Panc1 (cell line): ENCODE data around the gene ANKRD65.
"Not testable (repeated sequence)": the region's sequence is repeated elsewhere in the genome, so short reads cannot be mapped to it uniquely, and the experiment has no call there.

ENCODE experiments used
- CTCF ChIP-seq: fragments of 450-650 bp; IDR thresholded peaks from 2 replicates; pipeline ENCODE4 v1.5.1; 2017; ENCODE audit warnings: mild to moderate bottlenecking
- POLR2AphosphoS5 ChIP-seq: IDR thresholded peaks from 2 replicates; pipeline ENCODE4 v1.6.1; 2012; ENCODE audit warnings: mild to moderate bottlenecking, low read depth, low read length, moderate library complexity
- SIN3A ChIP-seq: IDR thresholded peaks from 2 replicates; pipeline ENCODE4 v1.6.1; 2012; ENCODE audit warnings: low read depth, mild to moderate bottlenecking, low read length, moderate library complexity, borderline replicate concordance; ENCODE audit not compliant: insufficient read depth
- TCF7L2 ChIP-seq: IDR thresholded peaks from 2 replicates; pipeline ENCODE4 v1.6.1; 2011; ENCODE audit warnings: mild to moderate bottlenecking, low read depth, low read length, inconsistent platforms
- TF ChIP-seq, protein P1 (sequence below), 2 experiments: IDR thresholded peaks; 2 replicates each; pipeline ENCODE4 v1.6.1; 2011 to 2012; ENCODE audit warnings: low read depth in 2 of 2, control low read depth in 1 of 2, low read length in 1 of 2, mild to moderate bottlenecking in 1 of 2, moderate library complexity in 1 of 2; ENCODE audit not compliant: insufficient read depth in 1 of 2

DNA sequence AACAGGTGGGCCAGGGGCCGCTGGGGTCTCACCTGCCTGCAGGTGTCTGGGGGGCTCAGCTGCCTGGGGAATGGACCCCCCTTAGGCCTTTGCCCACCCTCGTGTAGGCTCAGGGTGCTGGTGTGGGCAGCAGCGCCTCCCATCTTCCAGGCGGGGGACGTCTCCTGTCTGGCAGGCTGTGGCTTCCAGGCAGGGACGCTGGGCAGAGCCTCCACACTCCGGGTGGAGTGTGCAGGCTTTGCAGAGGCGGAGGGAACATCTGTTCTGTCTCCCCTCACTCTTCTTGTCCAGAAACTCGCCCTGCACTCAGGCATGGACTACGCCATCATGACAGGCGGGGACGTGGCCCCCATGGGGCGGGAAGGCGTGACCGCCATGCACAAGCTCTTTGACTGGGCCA is 34.9 kb upstream of the ANKRD65 start:
- not testable (repeated sequence) for TF ChIP-seq CTCF, TCF7L2, POLR2AphosphoS5, SIN3A
- TF ChIP-seq, protein P1, sequence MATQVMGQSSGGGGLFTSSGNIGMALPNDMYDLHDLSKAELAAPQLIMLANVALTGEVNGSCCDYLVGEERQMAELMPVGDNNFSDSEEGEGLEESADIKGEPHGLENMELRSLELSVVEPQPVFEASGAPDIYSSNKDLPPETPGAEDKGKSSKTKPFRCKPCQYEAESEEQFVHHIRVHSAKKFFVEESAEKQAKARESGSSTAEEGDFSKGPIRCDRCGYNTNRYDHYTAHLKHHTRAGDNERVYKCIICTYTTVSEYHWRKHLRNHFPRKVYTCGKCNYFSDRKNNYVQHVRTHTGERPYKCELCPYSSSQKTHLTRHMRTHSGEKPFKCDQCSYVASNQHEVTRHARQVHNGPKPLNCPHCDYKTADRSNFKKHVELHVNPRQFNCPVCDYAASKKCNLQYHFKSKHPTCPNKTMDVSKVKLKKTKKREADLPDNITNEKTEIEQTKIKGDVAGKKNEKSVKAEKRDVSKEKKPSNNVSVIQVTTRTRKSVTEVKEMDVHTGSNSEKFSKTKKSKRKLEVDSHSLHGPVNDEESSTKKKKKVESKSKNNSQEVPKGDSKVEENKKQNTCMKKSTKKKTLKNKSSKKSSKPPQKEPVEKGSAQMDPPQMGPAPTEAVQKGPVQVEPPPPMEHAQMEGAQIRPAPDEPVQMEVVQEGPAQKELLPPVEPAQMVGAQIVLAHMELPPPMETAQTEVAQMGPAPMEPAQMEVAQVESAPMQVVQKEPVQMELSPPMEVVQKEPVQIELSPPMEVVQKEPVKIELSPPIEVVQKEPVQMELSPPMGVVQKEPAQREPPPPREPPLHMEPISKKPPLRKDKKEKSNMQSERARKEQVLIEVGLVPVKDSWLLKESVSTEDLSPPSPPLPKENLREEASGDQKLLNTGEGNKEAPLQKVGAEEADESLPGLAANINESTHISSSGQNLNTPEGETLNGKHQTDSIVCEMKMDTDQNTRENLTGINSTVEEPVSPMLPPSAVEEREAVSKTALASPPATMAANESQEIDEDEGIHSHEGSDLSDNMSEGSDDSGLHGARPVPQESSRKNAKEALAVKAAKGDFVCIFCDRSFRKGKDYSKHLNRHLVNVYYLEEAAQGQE (IDR thresholded peaks at IDR 0.05; ENCODE audit: insufficient read depth in 1 of 2, low read depth in 2 of 2, low read length in 1 of 2): not testable (repeated sequence)
